Mucosa of rectum (tissue), 2 donors: ENCODE data around the gene DYNLT2B.
"Not testable (repeated sequence)": the region's sequence is repeated elsewhere in the genome, so short reads cannot be mapped to it uniquely, and the experiment has no call there.

ENCODE experiments used
- H3K27ac ChIP-seq, 2 donors: one replicate each; pipeline ENCODE4 v1.7.0; 2013; ENCODE audit warnings: inconsistent platforms in 2 of 2, low read depth in 2 of 2, low read length in 2 of 2
- H3K27me3 ChIP-seq, 2 donors: one replicate each; pipeline ENCODE4 v1.7.0; 2013; ENCODE audit warnings: low read length in 2 of 2; ENCODE audit not compliant: control insufficient read depth in 2 of 2, insufficient read depth in 2 of 2
- H3K36me3 ChIP-seq, 2 donors: one replicate each; pipeline ENCODE4 v1.7.0; 2013; ENCODE audit warnings: low read length in 2 of 2; ENCODE audit not compliant: control insufficient read depth in 2 of 2, insufficient read depth in 2 of 2
- H3K4me1 ChIP-seq, 2 donors: one replicate each; pipeline ENCODE4 v1.7.0; 2013; ENCODE audit warnings: low read length in 2 of 2, mild to moderate bottlenecking in 1 of 2; ENCODE audit not compliant: control insufficient read depth in 2 of 2, insufficient read depth in 2 of 2
- H3K4me3 ChIP-seq, 2 donors: one replicate each; pipeline ENCODE4 v1.7.0; 2013; ENCODE audit warnings: low read length in 2 of 2
- H3K9ac ChIP-seq, 2 donors: one replicate each; pipeline ENCODE4 v1.7.0; 2013; ENCODE audit warnings: low read length in 2 of 2, low read depth in 1 of 2, mild to moderate bottlenecking in 1 of 2
- H3K9me3 ChIP-seq, 2 donors: one replicate each; pipeline ENCODE4 v1.7.0; 2013; ENCODE audit warnings: low read length in 2 of 2; ENCODE audit not compliant: control insufficient read depth in 2 of 2
- donor health status: healthy.
- donor health status: Normal muscosa, but diverticular disease.

Gene DYNLT2B

GRCh38 chr3:196254376-196255283, 63.4 kb downstream of the DYNLT2B start:
- Histone ChIP-seq H3K9ac (no peak overlapping the region), H3K27ac (no peak overlapping the region), H3K27me3 (no peaks in the 10 kb centered on the region), H3K4me3 (no peak overlapping the region), H3K36me3 (peaks cover 10 to 21% of the 10 kb centered on the region in 2 donors), H3K4me1 (peaks cover 2 to 4% of the 10 kb centered on the region in 2 donors), H3K9me3 (no peaks in the 10 kb centered on the region)

- peaks cover 2 to 4% of the 10 kb centered on the region in 2 donors for H3K4me1 ChIP-seq
Observed at GRCh38 chr3:196251918-196252317, 66.1 kb downstream of the DYNLT2B start.

GRCh38 chr3:196246612-196247308, 71.3 kb downstream of the DYNLT2B start:
- H3K36me3 ChIP-seq: peaks cover 28 to 35% of the 10 kb centered on the region in 2 donors
- H3K9me3 ChIP-seq: no peaks in the 10 kb centered on the region
- no peak overlapping the region for H3K27ac ChIP-seq
- H3K27me3 ChIP-seq: no peaks in the 10 kb centered on the region
- no peaks in the 10 kb centered on the region for H3K4me1 ChIP-seq
- H3K4me3 ChIP-seq: no peak overlapping the region
- no peak overlapping the region for H3K9ac ChIP-seq

More at GRCh38 chr3:196251918-196252317, 66.1 kb downstream of the DYNLT2B start:
- no peak overlapping the region for H3K27ac ChIP-seq
- peaks cover 23 to 35% of the 10 kb centered on the region in 2 donors for H3K36me3 ChIP-seq
- H3K27me3 ChIP-seq: no peaks in the 10 kb centered on the region
- H3K9me3 ChIP-seq: no peaks in the 10 kb centered on the region
- H3K9ac ChIP-seq: no peak overlapping the region
- no peak overlapping the region for H3K4me3 ChIP-seq

- H3K36me3 ChIP-seq: peaks cover 37 to 45% of the 10 kb centered on the region in 2 donors
- H3K4me3 ChIP-seq, H3K9me3 ChIP-seq, H3K9ac ChIP-seq, H3K27ac ChIP-seq, H3K4me1 ChIP-seq, H3K27me3 ChIP-seq: not testable (repeated sequence)
Observed at GRCh38 chr3:196244166-196244565, 73.9 kb downstream of the DYNLT2B start.

GRCh38 chr3:196241704-196242103, 76.3 kb downstream of the DYNLT2B start:
- H3K4me1 ChIP-seq: no peaks in the 10 kb centered on the region
- H3K27me3 ChIP-seq: no peaks in the 10 kb centered on the region
- H3K36me3 ChIP-seq: peaks cover 39 to 47% of the 10 kb centered on the region in 2 donors
- no peak overlapping the region for H3K9ac ChIP-seq
- no peaks in the 10 kb centered on the region for H3K9me3 ChIP-seq
- H3K4me3 ChIP-seq: no peak overlapping the region
- H3K27ac ChIP-seq: no peak overlapping the region
